Measurements from ENCODE around the gene KNDC1.

DNA sequence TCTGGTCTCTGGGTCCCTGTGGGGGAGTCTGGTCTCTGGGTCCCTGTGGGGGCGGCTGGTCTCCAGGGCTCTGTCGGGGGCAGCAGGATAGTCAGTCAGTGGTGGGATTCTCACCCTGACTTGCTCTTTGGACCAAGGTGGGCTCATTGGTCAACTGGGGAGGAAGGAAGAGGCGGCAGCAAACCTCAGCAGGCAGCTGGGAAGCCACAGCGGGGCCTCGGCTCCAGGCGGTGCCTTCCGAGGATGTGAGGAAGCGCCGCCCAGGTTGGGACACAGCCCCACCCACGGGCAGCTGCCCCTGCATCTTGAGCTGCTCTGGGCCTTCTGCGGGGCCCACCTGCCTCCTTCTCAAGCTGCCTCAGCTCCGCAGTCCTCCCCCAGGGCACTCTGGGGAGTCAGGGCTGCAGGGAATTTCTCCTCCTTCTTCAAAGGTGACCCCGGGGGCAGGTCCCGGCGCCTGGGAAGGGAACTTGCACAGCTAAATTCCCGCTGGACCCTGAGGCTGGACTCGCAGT, 20.4 kb upstream of the KNDC1 start:
- no peak for TF ChIP-seq EP300 (IDR thresholded peaks at IDR 0.05)
- TF ChIP-seq, protein P1, sequence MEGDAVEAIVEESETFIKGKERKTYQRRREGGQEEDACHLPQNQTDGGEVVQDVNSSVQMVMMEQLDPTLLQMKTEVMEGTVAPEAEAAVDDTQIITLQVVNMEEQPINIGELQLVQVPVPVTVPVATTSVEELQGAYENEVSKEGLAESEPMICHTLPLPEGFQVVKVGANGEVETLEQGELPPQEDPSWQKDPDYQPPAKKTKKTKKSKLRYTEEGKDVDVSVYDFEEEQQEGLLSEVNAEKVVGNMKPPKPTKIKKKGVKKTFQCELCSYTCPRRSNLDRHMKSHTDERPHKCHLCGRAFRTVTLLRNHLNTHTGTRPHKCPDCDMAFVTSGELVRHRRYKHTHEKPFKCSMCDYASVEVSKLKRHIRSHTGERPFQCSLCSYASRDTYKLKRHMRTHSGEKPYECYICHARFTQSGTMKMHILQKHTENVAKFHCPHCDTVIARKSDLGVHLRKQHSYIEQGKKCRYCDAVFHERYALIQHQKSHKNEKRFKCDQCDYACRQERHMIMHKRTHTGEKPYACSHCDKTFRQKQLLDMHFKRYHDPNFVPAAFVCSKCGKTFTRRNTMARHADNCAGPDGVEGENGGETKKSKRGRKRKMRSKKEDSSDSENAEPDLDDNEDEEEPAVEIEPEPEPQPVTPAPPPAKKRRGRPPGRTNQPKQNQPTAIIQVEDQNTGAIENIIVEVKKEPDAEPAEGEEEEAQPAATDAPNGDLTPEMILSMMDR (IDR thresholded peaks at IDR 0.05) = no peak
